HepG2 (cell line): ENCODE measurements around the gene MATR3. TPM values are rescaled to one million over a fixed set of nuclear protein-coding genes. Genes with fewer than 3 reads are reported as not detected.

Experiments
- ATAC-seq: fragments of 200-7000 bp; cut with Tn5 transposase; 3 replicates; pipeline ENCODE4 v1.9.1; 2020; ENCODE audit warnings: mild to moderate bottlenecking, moderate library complexity
- BruUV-seq: library from RNA; stranded (reverse); fragments of 400-500 nt; replicated peaks from 2 replicates; lab custom pipeline; 2021; lab: Mats Ljungman, UMichigan
- CTCF ChIA-PET: fragments of 300-600 bp; formaldehyde crosslinking; extraction: SDS; loops from one replicate; lab custom pipeline; 2021; ENCODE audit warnings: low total read pairs, inconsistent platforms, low intra/inter-chr PET ratio; lab: Yijun Ruan, JAX
- POLR2A ChIA-PET: fragments of 350-600 bp; sonication (Branson Sonifier 250); formaldehyde crosslinking; loops from one replicate; lab custom pipeline; 2020; ENCODE audit warnings: antibody characterized with exemption, inconsistent platforms; lab: Yijun Ruan, JAX
- DNase-seq: peaks from one replicate; pipeline ENCODE4 v3.0.0-alpha.2; 2015; ENCODE audit warnings: low spot score
- FAIRE-seq: peaks from 3 replicates; lab custom pipeline; 2011; peaks lifted over from hg19 to GRCh38; lab: Jason Lieb, UNC
- H2AFZ ChIP-seq: one replicate; pipeline ENCODE4 v1.6.1; 2011; ENCODE audit warnings: low read length, inconsistent platforms
- H3K27ac ChIP-seq: fragments of 300-600 bp; 3 replicates; pipeline ENCODE4 v1.8.0; 2011; ENCODE audit warnings: mixed run types, mild to moderate bottlenecking, mixed read lengths, low read length, inconsistent platforms; ENCODE audit not compliant: insufficient read depth; ENCODE audit errors: extremely low read length
- H3K27me3 ChIP-seq, 2 experiments: fragments of 200-600 bp in 1 of 2; 2 replicates in 1 of 2; 3 replicates in 1 of 2; pipeline versions ENCODE4 v1.6.0 to v1.8.0; 2011; ENCODE audit warnings: low read length in 2 of 2, mild to moderate bottlenecking in 2 of 2, moderate library complexity in 2 of 2, inconsistent platforms in 1 of 2; ENCODE audit not compliant: insufficient read depth in 2 of 2, control insufficient read depth in 1 of 2
- H3K36me3 ChIP-seq, 2 experiments: fragments of 200-600 bp in 1 of 2; replicated peaks in 1 of 2; 2 replicates in 1 of 2; 3 replicates in 1 of 2; pipeline versions ENCODE4 v1.5.1 to v1.8.0; 2011; ENCODE audit warnings: low read length in 2 of 2, inconsistent platforms in 1 of 2; ENCODE audit not compliant: insufficient read depth in 2 of 2, control insufficient read depth in 1 of 2
- H3K4me1 ChIP-seq: 2 replicates; pipeline ENCODE4 v1.5.1; 2012; ENCODE audit warnings: low read length, inconsistent platforms; ENCODE audit not compliant: insufficient read depth
- H3K4me2 ChIP-seq: 2 replicates; pipeline ENCODE4 v1.6.0; 2011; ENCODE audit warnings: low read depth, low read length, inconsistent platforms
- H3K4me3 ChIP-seq, 3 experiments: fragments of 200-600 bp in 1 of 3; sonication (generic), shearing (Covaris generic) in 1 of 3; replicated peaks in 1 of 3; 2 replicates each; pipeline ENCODE4 v1.5.1; 2011 to 2016; ENCODE audit warnings: low read length in 3 of 3, inconsistent platforms in 2 of 3, low read depth in 2 of 3, mild to moderate bottlenecking in 2 of 3, control low read depth in 1 of 3, mixed read lengths in 1 of 3; ENCODE audit not compliant: insufficient read depth in 1 of 3
- H3K79me2 ChIP-seq: one replicate; pipeline ENCODE4 v1.6.1; 2011; ENCODE audit warnings: low read length, inconsistent platforms; ENCODE audit not compliant: insufficient read depth
- H3K9ac ChIP-seq: 2 replicates; pipeline ENCODE4 v1.6.0; 2011; ENCODE audit warnings: mild to moderate bottlenecking, low read depth, low read length, inconsistent platforms; ENCODE audit not compliant: insufficient read depth
- H3K9me3 ChIP-seq: 2 replicates; pipeline ENCODE4 v1.5.1; 2012; ENCODE audit warnings: mild to moderate bottlenecking, low read length
- H4K20me1 ChIP-seq: 2 replicates; pipeline ENCODE4 v1.6.0; 2011; ENCODE audit warnings: inconsistent platforms, mild to moderate bottlenecking, low read length, moderate library complexity; ENCODE audit not compliant: insufficient read depth
- CHD4 ChIP-seq: fragments of 200-600 bp; sonication (generic); IDR thresholded peaks from 2 replicates; pipeline ENCODE4 v1.7.0; 2017; ENCODE audit warnings: mild to moderate bottlenecking, low read length, borderline replicate concordance
- CREB1 ChIP-seq, 2 experiments: fragments of 450-650 bp in 1 of 2; IDR thresholded peaks; 2 replicates each; pipeline ENCODE4 v1.6.1; 2016 to 2017; ENCODE audit warnings: control low read depth in 1 of 2, mild to moderate bottlenecking in 1 of 2, missing compliant biosample characterization in 1 of 2, missing genetic modification characterization in 1 of 2
- MEF2D ChIP-seq: sonication (generic); formaldehyde crosslinking; IDR thresholded peaks from 2 replicates; pipeline ENCODE4 v1.5.1; 2020; ENCODE audit warnings: mild to moderate bottlenecking, missing genetic modification reagents
- NAIF1 ChIP-seq: sonication (generic); formaldehyde crosslinking; IDR thresholded peaks from 2 replicates; pipeline ENCODE4 v1.5.0; 2020; ENCODE audit warnings: mild to moderate bottlenecking, missing genetic modification reagents, borderline replicate concordance
- NFATC3 ChIP-seq: sonication (generic); formaldehyde crosslinking; IDR thresholded peaks from 2 replicates; pipeline ENCODE4 v1.5.1; 2020; ENCODE audit warnings: mild to moderate bottlenecking, missing genetic modification reagents
- SP140L ChIP-seq: sonication (generic); formaldehyde crosslinking; IDR thresholded peaks from 2 replicates; pipeline ENCODE4 v1.4.0; 2020; ENCODE audit warnings: missing genetic modification reagents, borderline replicate concordance
- ZNF234 ChIP-seq: sonication (generic); formaldehyde crosslinking; conservative IDR thresholded peaks from 2 replicates; pipeline ENCODE4 v1.5.1; 2020; ENCODE audit warnings: mild to moderate bottlenecking, missing genetic modification reagents
- ZNF646 ChIP-seq: sonication (generic); formaldehyde crosslinking; IDR thresholded peaks from 2 replicates; pipeline ENCODE4 v1.9.0; 2021; ENCODE audit warnings: mild to moderate bottlenecking, missing genetic modification reagents
- ZNF773 ChIP-seq: sonication (generic); formaldehyde crosslinking; IDR thresholded peaks from 2 replicates; pipeline ENCODE4 v1.4.0; 2020; ENCODE audit warnings: missing genetic modification reagents, borderline replicate concordance
- ZSCAN30 ChIP-seq: sonication (generic); formaldehyde crosslinking; IDR thresholded peaks from 2 replicates; pipeline ENCODE4 v1.5.0; 2020; ENCODE audit warnings: mild to moderate bottlenecking, missing genetic modification reagents
- WGBS: methylation state at CpG from one replicate; pipeline ENCODE4 v1.1.6; 2017; ENCODE audit warnings: low lambda C conversion rate; 5-methylcytosine and 5-hydroxymethylcytosine counted together
- in situ Hi-C: cut with HindIII; loops from 2 replicates; pipeline ENCODE4 v1.10.0; 2017; ENCODE audit warnings: low pct_unique_long_range_greater_than_20kb; ENCODE audit not compliant: extremely low pct_ligation_motif_present
- intact Hi-C: fragments of 100-400 bp; cut with micrococcal nuclease; formaldehyde crosslinking; loops from one replicate; pipeline ENCODE4 v1.10.0; 2022; ENCODE audit not compliant: unreplicated experiment
- polyA plus RNA-seq, 8 experiments: library from polyadenylated mRNA; depleted of rRNA in 3 of 8; stranded (reverse) in 7 of 8; unstranded in 1 of 8; fragments of >200 nt; fragmentation: Illumina TruSeq in 4 of 8; extraction: Trizol in 4 of 8; gene quantifications; 2 replicates each; pipeline versions ENCODE4 v1.2.1 to v1.2.3, GENCODE V29; 2011 to 2016; ENCODE audit warnings: low read depth in 4 of 8, missing spikeins in 1 of 8, mixed read lengths in 1 of 8; ENCODE audit not compliant: insufficient read depth in 1 of 8
- total RNA-seq, 5 experiments: library from RNA; depleted of rRNA; stranded (reverse); fragments of >200 nt; fragmentation: Illumina TruSeq; extraction: Trizol; gene quantifications; 2 replicates each; pipeline ENCODE4 v1.2.3, GENCODE V29; 2016; ENCODE audit warnings: low read depth in 1 of 5
- TF ChIP-seq, protein P1 (sequence below): sonication (generic); formaldehyde crosslinking; IDR thresholded peaks from 2 replicates; pipeline ENCODE4 v1.5.0; 2020; ENCODE audit warnings: mild to moderate bottlenecking, missing genetic modification reagents
- TF ChIP-seq, protein P2 (sequence below): IDR thresholded peaks from 2 replicates; pipeline ENCODE4 v1.6.1; 2012; ENCODE audit warnings: low read length, improper control_type of control experiment

MATR3 gene
- total and polyA plus RNA-seq, 2 of the 13 experiments (the other 11 are each of a cell fraction or from before 2014, with no cell fraction given), result 94.2 to 341 TPM

DNA sequence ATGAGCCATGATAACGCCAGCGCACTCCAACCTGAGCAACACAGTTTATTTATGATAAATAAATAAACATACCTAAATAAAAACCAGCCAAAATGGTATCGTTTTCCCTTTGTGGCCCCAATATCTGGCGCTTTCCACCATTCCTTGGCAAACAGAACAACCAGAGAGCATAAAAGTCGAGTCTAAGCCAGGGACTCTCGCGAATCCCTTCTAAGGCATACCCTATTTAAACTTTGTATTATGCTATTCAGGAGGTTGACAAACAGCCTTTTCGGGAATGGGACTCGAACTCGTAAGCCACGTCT lies 386 bp upstream of the MATR3 start:
- Histone ChIP-seq H3K27ac (peak overlapping the region; percentile 97), H3K4me3 (peak overlapping the region in 2 of 3 experiments; percentile 13 to 92; a peak in 2 of 6 replicates), H3K4me1 (peaks cover 27% of the 10 kb centered on the region), H3K9me3 (no peaks in the 10 kb centered on the region), H3K9ac (peak overlapping the region; percentile 99), H3K27me3 (no peaks in the 10 kb centered on the region; a peak in 1 of 5 replicates), H3K4me2 (peak overlapping the region; percentile 76), H3K36me3 (no peaks in the 10 kb centered on the region), H2AFZ (no peak overlapping the region), H3K79me2 (peaks cover 50% of the 10 kb centered on the region), H4K20me1 (peaks cover 38% of the 10 kb centered on the region)
- WGBS, result 46% methylated on average over 11 of the region's 11 CpGs
- FAIRE-seq (no peak), DNase-seq (no peak), ATAC-seq (no peak)
- ChIA-PET CTCF (no interaction called here), POLR2A (interaction anchor here (0.6 to 2.6 kb wide), 18 partner anchors 8 to 718 kb away, joined by 3 to 51 read pairs (median 5); partner anchors contain the start of genes DNAJC18, HSPA9, PAIP2 and UBE2D2)
- BruUV-seq, result no TSS peak
- in situ Hi-C loops (no loop called here), intact Hi-C loops (no loop called here)
- TF ChIP-seq NAIF1 (CRISPR knock-in tag) (0 out of 2 replicates have a peak, but pooled peaks have one; percentile 26), CHD4 (peak; percentile 87; the same call in 1 of the 2 replicates), ZSCAN30 (CRISPR knock-in tag) (0 out of 2 replicates have a peak, but pooled peaks have one; percentile 38), ZNF234 (CRISPR knock-in tag) (0 out of 2 replicates have a peak, but pooled peaks have one; percentile 44), NFATC3 (0 out of 2 replicates have a peak, but pooled peaks have one; percentile 9), CREB1 (IDR thresholded peaks at IDR 0.05) (no peak), CREB1 (CRISPR knock-in tag; IDR thresholded peaks at IDR 0.05) (peak; percentile 72; the same call in 1 of the 2 replicates), ZNF773 (CRISPR knock-in tag) (0 out of 2 replicates have a peak, but pooled peaks have one; percentile 16), MEF2D (0 out of 2 replicates have a peak, but pooled peaks have one; percentile 16), SP140L (CRISPR knock-in tag) (0 out of 2 replicates have a peak, but pooled peaks have one; percentile 84), ZNF646 (no peak)
- TF ChIP-seq, protein P1, sequence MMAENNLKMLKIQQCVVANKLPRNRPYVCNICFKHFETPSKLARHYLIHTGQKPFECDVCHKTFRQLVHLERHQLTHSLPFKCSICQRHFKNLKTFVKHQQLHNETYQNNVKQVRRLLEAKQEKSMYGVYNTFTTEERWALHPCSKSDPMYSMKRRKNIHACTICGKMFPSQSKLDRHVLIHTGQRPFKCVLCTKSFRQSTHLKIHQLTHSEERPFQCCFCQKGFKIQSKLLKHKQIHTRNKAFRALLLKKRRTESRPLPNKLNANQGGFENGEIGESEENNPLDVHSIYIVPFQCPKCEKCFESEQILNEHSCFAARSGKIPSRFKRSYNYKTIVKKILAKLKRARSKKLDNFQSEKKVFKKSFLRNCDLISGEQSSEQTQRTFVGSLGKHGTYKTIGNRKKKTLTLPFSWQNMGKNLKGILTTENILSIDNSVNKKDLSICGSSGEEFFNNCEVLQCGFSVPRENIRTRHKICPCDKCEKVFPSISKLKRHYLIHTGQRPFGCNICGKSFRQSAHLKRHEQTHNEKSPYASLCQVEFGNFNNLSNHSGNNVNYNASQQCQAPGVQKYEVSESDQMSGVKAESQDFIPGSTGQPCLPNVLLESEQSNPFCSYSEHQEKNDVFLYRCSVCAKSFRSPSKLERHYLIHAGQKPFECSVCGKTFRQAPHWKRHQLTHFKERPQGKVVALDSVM (CRISPR knock-in tag), result 0 out of 2 replicates have a peak, but pooled peaks have one; percentile 22
- TF ChIP-seq, protein P2, sequence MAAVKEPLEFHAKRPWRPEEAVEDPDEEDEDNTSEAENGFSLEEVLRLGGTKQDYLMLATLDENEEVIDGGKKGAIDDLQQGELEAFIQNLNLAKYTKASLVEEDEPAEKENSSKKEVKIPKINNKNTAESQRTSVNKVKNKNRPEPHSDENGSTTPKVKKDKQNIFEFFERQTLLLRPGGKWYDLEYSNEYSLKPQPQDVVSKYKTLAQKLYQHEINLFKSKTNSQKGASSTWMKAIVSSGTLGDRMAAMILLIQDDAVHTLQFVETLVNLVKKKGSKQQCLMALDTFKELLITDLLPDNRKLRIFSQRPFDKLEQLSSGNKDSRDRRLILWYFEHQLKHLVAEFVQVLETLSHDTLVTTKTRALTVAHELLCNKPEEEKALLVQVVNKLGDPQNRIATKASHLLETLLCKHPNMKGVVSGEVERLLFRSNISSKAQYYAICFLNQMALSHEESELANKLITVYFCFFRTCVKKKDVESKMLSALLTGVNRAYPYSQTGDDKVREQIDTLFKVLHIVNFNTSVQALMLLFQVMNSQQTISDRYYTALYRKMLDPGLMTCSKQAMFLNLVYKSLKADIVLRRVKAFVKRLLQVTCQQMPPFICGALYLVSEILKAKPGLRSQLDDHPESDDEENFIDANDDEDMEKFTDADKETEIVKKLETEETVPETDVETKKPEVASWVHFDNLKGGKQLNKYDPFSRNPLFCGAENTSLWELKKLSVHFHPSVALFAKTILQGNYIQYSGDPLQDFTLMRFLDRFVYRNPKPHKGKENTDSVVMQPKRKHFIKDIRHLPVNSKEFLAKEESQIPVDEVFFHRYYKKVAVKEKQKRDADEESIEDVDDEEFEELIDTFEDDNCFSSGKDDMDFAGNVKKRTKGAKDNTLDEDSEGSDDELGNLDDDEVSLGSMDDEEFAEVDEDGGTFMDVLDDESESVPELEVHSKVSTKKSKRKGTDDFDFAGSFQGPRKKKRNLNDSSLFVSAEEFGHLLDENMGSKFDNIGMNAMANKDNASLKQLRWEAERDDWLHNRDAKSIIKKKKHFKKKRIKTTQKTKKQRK, result no peak
